Right lobe of liver (tissue), 6 donors: ENCODE data around the gene APBB1IP. TPM values are rescaled to one million over a fixed set of nuclear protein-coding genes. Genes with fewer than 3 reads are reported as not detected.

ENCODE experiments used
- ATAC-seq, 4 donors: fragments of 200-7000 bp; cut with Tn5 transposase; one replicate each; pipeline ENCODE4 v1.9.1; 2020; ENCODE audit warnings: mild to moderate bottlenecking in 4 of 4, moderate library complexity in 4 of 4
- DNase-seq, 3 donors: peaks; one replicate each; pipeline ENCODE4 v3.0.0-alpha.2; 2020
- H3K27ac ChIP-seq, 3 donors: fragments of 200-600 bp; one replicate each; pipeline ENCODE4 v1.8.0; 2022
- H3K27me3 ChIP-seq, 2 donors: fragments of 200-600 bp; one replicate each; pipeline ENCODE4 v1.8.0; 2022
- H3K36me3 ChIP-seq, 4 donors: fragments of 200-600 bp; sonication (generic) in 1 of 4; one replicate each; pipeline versions ENCODE4 v1.5.1 to v1.8.0; 2017 to 2022; ENCODE audit warnings: control low read depth in 1 of 4
- H3K4me1 ChIP-seq, 4 donors: fragments of 200-600 bp; sonication (generic) in 1 of 4; one replicate each; pipeline versions ENCODE4 v1.5.1 to v1.8.0; 2017 to 2022; ENCODE audit warnings: control low read depth in 1 of 4
- H3K4me3 ChIP-seq, 3 donors: fragments of 200-600 bp; one replicate each; pipeline ENCODE4 v1.8.0; 2022
- H3K9me3 ChIP-seq, 4 donors: fragments of 200-600 bp; sonication (generic) in 1 of 4; one replicate each; pipeline versions ENCODE4 v1.5.1 to v1.8.0; 2017 to 2022; ENCODE audit warnings: control low read depth in 1 of 4
- CTCF ChIP-seq, 4 donors: fragments of 200-600 bp in 3 of 4; fragments of 450-650 bp in 1 of 4; IDR thresholded peaks; one replicate each; pipeline versions ENCODE4 v1.5.1 to v1.8.0; 2016 to 2022; ENCODE audit warnings: antibody characterized with exemption in 4 of 4, mild to moderate bottlenecking in 2 of 4
- POLR2A ChIP-seq: fragments of 450-650 bp; IDR thresholded peaks from one replicate; pipeline ENCODE4 v1.6.1; 2017; ENCODE audit warnings: antibody characterized with exemption, mild to moderate bottlenecking
- WGBS: methylation state at CpG from one replicate; pipeline ENCODE4 v1.1.6; 2018; ENCODE audit warnings: low coverage, low lambda C conversion rate; ENCODE audit not compliant: insufficient coverage; ENCODE audit errors: missing lambda C conversion rate; 5-methylcytosine and 5-hydroxymethylcytosine counted together
- intact Hi-C, 2 donors: fragments of 100-400 bp; cut with DNase I; formaldehyde crosslinking; loops; one replicate each; pipeline versions ENCODE4 v1.11.2 to v1.14.1; 2022
- total RNA-seq, 6 experiments: library from RNA; depleted of rRNA in 2 of 6; stranded (reverse); fragments of >200 nt in 2 of 6; fragmentation: NEBNext Ultra II Directional in 3 of 6; extraction: Animal tissue kit (Norgen Biotek cat#: 25700) in 3 of 6; gene quantifications; one replicate each; pipeline versions ENCODE4 v1.1.0 to v1.2.4, GENCODE V29; 2016 to 2023
- donor health status: DM: no; HTN: yes; CAD: no.
- donor health status: DM: no; HTN: no; CAD: no.
- donor health status: DM: no; HTN: no; CAD: no.
- donor health status: DM: no; HTN: yes; CAD: no.
- donor health status: DM: no; HTN: yes; CAD: no.

APBB1IP gene
- total RNA-seq, 6 experiments from 2014 or later = 13.0 to 50.7 (median 16.5) TPM

- no peaks in the 10 kb centered on the region for H3K27me3 ChIP-seq
- WGBS = 45% methylated on average over 4 of the region's 5 CpGs
- TF ChIP-seq CTCF (IDR thresholded peaks at IDR 0.05) = no peak
- TF ChIP-seq POLR2A = no peak
- no peak for DNase-seq
- H3K36me3 ChIP-seq = peaks cover 4 to 25% (median 7%) of the 10 kb centered on the region in 4 donors
- H3K4me1 ChIP-seq = peaks cover 0 to 24% (median 5%) of the 10 kb centered on the region in 4 donors
- ATAC-seq = no peak
- intact Hi-C loops = loop anchor here in 1 of 2 donors (10.0 kb wide), 1 partner anchor 223 kb away; no protein-coding TSS in a partner anchor
- no peak overlapping the region for H3K4me3 ChIP-seq
- H3K27ac ChIP-seq = no peak overlapping the region
- H3K9me3 ChIP-seq = no peaks in the 10 kb centered on the region
These were observed 119.5 kb downstream of the APBB1IP start for GRCh38 chr10:26557641-26558014.

- TF ChIP-seq CTCF (IDR thresholded peaks at IDR 0.05) = no peak
- no peak for TF ChIP-seq POLR2A
- 87% methylated on average over 14 of the region's 64 CpGs for WGBS
- peak in 3 of 4 donors; percentile 11 to 47 (median 32) for ATAC-seq
These were observed 128.6 kb downstream of the APBB1IP start for GRCh38 chr10:26566525-26567350.

GRCh38 chr10:26567351-26567721, 129.2 kb downstream of the APBB1IP start:
- DNase-seq (no peak), ATAC-seq (no peak)
- H3K9me3 ChIP-seq = no peaks in the 10 kb centered on the region
- H3K4me3 ChIP-seq = no peak overlapping the region
- peaks cover 3 to 50% (median 18%) of the 10 kb centered on the region in 4 donors for H3K36me3 ChIP-seq
- H3K4me1 ChIP-seq = peaks cover 0 to 9% (median 0%) of the 10 kb centered on the region in 4 donors
- H3K27ac ChIP-seq = no peak overlapping the region
- H3K27me3 ChIP-seq = no peaks in the 10 kb centered on the region
- no peak for TF ChIP-seq CTCF (IDR thresholded peaks at IDR 0.05)
- 61% methylated on average over 6 of the region's 10 CpGs for WGBS
- intact Hi-C loops = no loop called here

More at GRCh38 chr10:26566525-26567350, 128.6 kb downstream of the APBB1IP start:
- Histone ChIP-seq H3K36me3 (peaks cover 4 to 54% (median 21%) of the 10 kb centered on the region in 4 donors), H3K4me3 (no peak overlapping the region), H3K9me3 (no peaks in the 10 kb centered on the region), H3K27me3 (no peaks in the 10 kb centered on the region), H3K27ac (no peak overlapping the region), H3K4me1 (peaks cover 0 to 9% (median 0%) of the 10 kb centered on the region in 4 donors)
- no peak for DNase-seq
- intact Hi-C loops = no loop called here

GRCh38 chr10:26571655-26572054, 133.5 kb downstream of the APBB1IP start:
- Histone ChIP-seq H3K4me3 (no peak overlapping the region), H3K27me3 (no peaks in the 10 kb centered on the region), H3K4me1 (peaks cover 0 to 9% (median 0%) of the 10 kb centered on the region in 4 donors), H3K9me3 (no peaks in the 10 kb centered on the region), H3K27ac (no peak overlapping the region), H3K36me3 (peaks cover 0 to 9% (median 0%) of the 10 kb centered on the region in 4 donors)
- TF ChIP-seq CTCF (IDR thresholded peaks at IDR 0.05) = no peak
- TF ChIP-seq POLR2A = no peak
- intact Hi-C loops = no loop called here
- DNase-seq = no peak
- peak; percentile 88 to 95 (median 92) for ATAC-seq
- 19% methylated on average over 1 of the region's 1 CpG for WGBS
